ENCODE data around the gene NT5DC1.

- no peak for TF ChIP-seq CTCF (IDR thresholded peaks at IDR 0.05; ENCODE audit: low read length)
- no peak for TF ChIP-seq EZH2 (optimal IDR thresholded peaks at IDR 0.05; ENCODE audit: low read depth, low read length)
- TF ChIP-seq EZH2phosphoT487 (IDR thresholded peaks at IDR 0.05; ENCODE audit: low read length), result no peak
These were observed 49.4 kb upstream of the NT5DC1 start for GRCh38 chr6:116051244-116051643.
